SJSA1 (cell line): ENCODE results near the gene MKI67. TPM values are rescaled to one million over a fixed set of nuclear protein-coding genes. Genes with fewer than 3 reads are reported as not detected.
"Not testable (repeated sequence)": the region's sequence is repeated elsewhere in the genome, so short reads cannot be mapped to it uniquely, and the experiment has no call there.

ENCODE experiments used
- DNase-seq, 2 experiments: peaks; one replicate each; pipeline ENCODE4 v3.0.0-alpha.2; 2015 to 2020; ENCODE audit warnings: low spot score in 2 of 2, low read depth in 1 of 2
- H3K27ac ChIP-seq: fragments of 250-450 bp; sonication (Bioruptor Pico); 2 replicates; pipeline ENCODE4 v1.5.1; 2020; ENCODE audit warnings: mild to moderate bottlenecking, moderate library complexity
- H3K27me3 ChIP-seq: fragments of 250-450 bp; sonication (Bioruptor Pico); replicated peaks from 2 replicates; pipeline ENCODE4 v1.5.1; 2020; ENCODE audit warnings: mild to moderate bottlenecking, moderate library complexity
- H3K36me3 ChIP-seq: fragments of 250-450 bp; sonication (Bioruptor Pico); 2 replicates; pipeline ENCODE4 v1.5.1; 2020; ENCODE audit warnings: mild to moderate bottlenecking
- H3K4me1 ChIP-seq: fragments of 250-450 bp; sonication (Bioruptor Pico); replicated peaks from 2 replicates; pipeline ENCODE4 v1.6.1; 2021; ENCODE audit warnings: mild to moderate bottlenecking
- H3K4me3 ChIP-seq: fragments of 250-450 bp; sonication (Bioruptor Pico); 2 replicates; pipeline ENCODE4 v1.5.1; 2020; ENCODE audit warnings: mild to moderate bottlenecking
- H3K9me3 ChIP-seq: fragments of 250-450 bp; sonication (Bioruptor Pico); replicated peaks from 2 replicates; pipeline ENCODE4 v1.5.1; 2020; ENCODE audit warnings: mild to moderate bottlenecking
- total RNA-seq: library from RNA; depleted of rRNA; stranded (reverse); fragments of >200 nt; shearing (Covaris generic); gene quantifications from 2 replicates; pipeline ENCODE4 v1.2.3, GENCODE V29; 2014

MKI67 gene
- total RNA-seq, 1 experiment from 2014 or later = 50.4 TPM

DNA sequence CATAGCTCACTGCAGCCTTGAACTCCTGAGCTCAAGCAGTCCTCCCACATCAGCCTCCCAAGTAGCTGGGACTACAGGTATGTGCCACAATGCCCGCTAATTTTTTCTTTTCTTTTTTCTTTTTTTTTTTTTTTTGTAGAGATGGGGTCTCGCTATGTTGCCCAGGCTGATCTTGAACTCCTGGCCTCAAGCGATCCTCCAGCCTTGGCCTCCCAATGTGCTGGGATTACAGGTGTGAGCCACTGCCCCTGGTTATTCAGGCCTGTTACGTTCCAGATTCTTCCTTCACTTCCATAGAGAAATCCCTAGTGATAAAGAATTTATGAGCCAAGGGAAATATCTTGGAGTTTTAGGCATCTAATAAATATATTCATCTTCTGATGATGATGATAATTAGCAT, 31.6 kb downstream of the MKI67 start:
- not testable (repeated sequence) for H3K9me3 ChIP-seq, H3K27ac ChIP-seq, H3K27me3 ChIP-seq, H3K4me3 ChIP-seq, H3K4me1 ChIP-seq, DNase-seq
- peaks cover 41% of the 10 kb centered on the region for H3K36me3 ChIP-seq

DNA sequence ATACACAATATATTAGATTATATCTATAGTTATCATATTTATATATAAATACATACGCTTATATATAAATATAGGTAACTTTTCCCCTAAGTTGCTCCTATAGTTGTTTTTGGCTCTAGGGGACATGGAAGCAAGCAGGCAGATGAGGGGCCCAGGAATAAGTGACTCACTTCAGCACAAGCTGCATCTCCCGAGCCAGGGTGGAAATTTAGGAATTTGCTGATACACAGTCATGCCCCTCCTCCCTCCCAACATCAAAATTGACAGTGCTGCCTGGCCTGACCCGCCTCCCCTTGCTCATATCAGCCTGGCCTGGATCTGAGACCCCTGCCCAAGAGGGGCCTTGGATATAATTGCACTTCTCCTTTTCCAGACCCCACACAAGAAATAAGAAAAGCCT, 33.8 kb downstream of the MKI67 start:
- Histone ChIP-seq H3K27me3 (no peaks in the 10 kb centered on the region), H3K4me1 (no peaks in the 10 kb centered on the region), H3K27ac (no peak overlapping the region), H3K36me3 (peaks cover 20% of the 10 kb centered on the region), H3K4me3 (no peak overlapping the region), H3K9me3 (no peaks in the 10 kb centered on the region)
- DNase-seq = peak in 1 of 2 experiments; percentile 17

DNA sequence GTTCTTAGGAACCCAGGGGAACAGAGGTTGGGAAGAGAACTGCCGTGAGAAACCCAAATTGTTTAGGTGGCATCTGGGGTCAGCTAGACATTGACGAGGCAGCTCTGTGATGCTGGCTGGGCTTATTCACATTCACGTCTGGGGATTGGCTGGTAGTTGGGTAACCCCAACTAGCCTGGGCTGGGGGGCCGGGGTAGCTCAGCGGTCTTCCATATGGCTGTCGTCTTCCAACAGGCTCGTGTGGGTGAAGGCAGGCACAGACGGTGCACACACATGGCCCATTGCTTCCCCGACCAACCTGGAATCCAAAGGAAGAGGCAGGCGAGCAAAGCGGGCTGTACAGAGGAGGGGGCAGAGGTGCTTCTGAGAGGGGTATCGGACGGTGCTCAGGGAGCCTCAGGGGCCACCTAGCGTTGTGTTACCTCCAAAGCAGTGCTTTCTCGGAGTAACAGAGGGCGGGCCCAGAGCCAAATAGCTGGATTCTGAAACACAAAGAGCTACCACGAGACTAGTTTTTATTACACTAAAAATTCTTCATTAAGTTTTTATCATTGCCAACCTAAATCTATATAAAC, 34.5 kb downstream of the MKI67 start:
- H3K4me1 ChIP-seq = no peaks in the 10 kb centered on the region
- H3K36me3 ChIP-seq = peaks cover 12% of the 10 kb centered on the region
- peak in 1 of 2 experiments; percentile 36 for DNase-seq
- no peaks in the 10 kb centered on the region for H3K27me3 ChIP-seq
- no peaks in the 10 kb centered on the region for H3K9me3 ChIP-seq
- no peak overlapping the region for H3K27ac ChIP-seq
- no peak overlapping the region for H3K4me3 ChIP-seq

DNA sequence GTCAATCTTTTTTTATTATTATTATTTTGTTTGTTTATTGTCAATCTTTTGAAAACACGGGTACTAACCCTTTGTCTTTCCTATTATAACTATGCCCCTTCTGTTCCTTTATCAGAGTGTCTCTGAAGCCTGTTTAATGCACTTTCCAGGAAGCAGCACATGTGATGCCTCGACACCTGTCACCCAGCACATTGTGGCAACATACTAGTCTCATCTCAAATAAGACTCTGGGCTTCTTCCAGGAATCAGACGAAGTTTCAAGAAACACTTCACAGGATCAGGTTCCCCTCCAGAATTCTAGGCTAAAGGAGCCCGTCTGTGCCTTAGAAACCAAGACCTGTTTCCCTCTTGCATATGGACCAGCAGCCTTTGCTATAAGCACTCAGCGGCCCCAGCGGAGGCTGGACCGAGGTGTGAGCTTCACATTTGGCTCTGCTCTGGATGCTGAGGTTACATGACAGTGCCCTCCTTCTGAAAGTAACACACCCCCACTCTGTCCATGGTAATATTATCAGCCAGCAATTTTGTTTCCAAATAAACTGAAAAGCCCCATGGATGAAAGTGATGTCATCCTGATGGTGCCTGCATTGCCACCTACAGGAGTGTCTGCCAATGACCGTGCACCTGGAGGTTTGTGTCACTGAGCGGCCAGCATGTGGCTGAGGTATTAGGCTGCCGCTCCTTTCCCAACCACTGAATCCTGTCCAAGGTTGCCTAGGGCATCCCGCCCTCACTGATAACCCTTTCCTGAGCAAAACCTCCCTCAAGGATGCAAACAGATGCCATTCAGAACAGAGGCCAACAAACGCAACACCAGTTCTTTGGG, 38.1 kb downstream of the MKI67 start:
- Histone ChIP-seq H3K4me3 (no peak overlapping the region), H3K9me3 (no peaks in the 10 kb centered on the region), H3K27ac (no peak overlapping the region), H3K36me3 (no peaks in the 10 kb centered on the region), H3K4me1 (no peaks in the 10 kb centered on the region), H3K27me3 (no peaks in the 10 kb centered on the region)
- peak in 1 of 2 experiments; percentile 33 for DNase-seq

DNA sequence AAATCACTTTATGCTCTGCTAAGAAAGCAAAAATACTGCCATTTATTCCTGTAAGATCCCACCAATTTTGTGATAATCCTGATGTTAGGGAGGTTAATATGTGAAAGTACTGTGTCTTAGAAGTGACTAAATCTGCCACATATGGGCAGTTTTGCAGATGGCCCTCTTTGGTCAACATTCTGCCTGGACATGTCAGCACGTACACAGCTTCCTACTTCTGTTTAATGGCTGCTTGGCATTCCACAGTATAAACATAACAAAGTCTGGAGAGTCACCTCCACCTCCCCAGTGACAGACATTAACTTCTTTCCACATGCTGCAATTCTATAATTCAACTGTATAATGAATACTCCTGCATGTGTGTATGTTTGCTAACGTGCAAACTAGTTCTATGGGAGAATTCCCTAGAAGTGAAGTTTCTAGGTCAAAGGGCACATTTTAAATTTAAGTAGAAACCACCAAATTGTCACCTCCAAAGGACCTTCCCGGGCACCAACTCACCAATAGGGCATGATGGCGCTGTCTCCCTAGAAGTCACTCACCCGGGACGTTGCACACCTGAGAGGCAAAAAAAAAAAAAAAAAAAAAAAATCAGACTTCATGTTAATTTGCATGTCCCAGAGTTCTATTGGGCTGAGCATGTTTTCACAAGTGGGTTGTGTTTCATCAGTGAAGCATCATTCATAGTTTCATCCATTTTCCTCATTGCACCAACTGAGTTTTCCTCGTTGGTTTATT, 38.9 kb downstream of the MKI67 start:
- Histone ChIP-seq H3K4me1 (no peaks in the 10 kb centered on the region), H3K36me3 (no peaks in the 10 kb centered on the region), H3K4me3 (no peak overlapping the region), H3K9me3 (no peaks in the 10 kb centered on the region), H3K27me3 (no peaks in the 10 kb centered on the region), H3K27ac (no peak overlapping the region)
- DNase-seq = no peak

DNA sequence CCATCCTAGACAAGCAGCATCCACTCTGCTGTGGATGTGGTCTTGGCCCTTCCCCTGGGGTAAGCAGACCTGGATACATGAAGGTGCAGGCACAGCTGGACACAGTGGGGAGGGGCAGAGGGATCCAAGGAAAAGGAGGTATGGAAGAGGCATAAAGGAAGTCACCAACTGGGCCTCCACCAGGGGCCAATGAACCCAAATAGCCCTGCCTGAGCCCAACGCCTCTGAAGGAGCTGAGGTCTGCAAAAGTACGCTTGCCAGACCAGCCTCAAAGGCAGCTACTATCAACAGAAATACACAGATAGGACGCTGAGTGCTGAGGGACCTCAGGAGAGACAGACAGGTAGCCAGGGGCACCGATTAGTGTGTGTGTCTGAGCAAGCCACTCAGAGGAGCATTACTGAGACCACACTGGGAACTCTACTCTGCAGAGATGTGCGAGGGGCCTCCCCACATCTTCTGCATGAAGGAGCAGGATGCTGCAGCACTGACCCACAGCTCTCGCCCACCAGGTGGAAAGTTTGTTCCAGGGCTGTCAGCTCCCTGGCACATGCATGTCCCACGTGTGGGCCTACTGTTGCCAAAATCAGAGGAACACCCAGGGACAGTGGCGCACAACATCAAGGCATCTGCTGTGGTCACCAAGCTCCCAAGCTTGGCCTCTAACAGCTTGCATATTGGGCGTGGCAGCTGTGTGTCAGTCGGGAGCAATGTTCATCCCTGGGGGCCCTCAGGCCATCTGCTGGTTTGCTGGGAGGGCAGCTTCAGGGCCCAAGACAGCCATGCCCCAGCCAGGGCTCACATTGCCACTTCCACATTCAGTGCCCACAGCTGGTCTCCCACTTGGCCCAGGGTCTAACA, 40.0 kb downstream of the MKI67 start:
- Histone ChIP-seq H3K4me3 (no peak overlapping the region), H3K27me3 (no peaks in the 10 kb centered on the region), H3K27ac (no peak overlapping the region), H3K9me3 (no peaks in the 10 kb centered on the region), H3K4me1 (no peaks in the 10 kb centered on the region), H3K36me3 (no peaks in the 10 kb centered on the region)
- DNase-seq = peak in 1 of 2 experiments; percentile 27

DNA sequence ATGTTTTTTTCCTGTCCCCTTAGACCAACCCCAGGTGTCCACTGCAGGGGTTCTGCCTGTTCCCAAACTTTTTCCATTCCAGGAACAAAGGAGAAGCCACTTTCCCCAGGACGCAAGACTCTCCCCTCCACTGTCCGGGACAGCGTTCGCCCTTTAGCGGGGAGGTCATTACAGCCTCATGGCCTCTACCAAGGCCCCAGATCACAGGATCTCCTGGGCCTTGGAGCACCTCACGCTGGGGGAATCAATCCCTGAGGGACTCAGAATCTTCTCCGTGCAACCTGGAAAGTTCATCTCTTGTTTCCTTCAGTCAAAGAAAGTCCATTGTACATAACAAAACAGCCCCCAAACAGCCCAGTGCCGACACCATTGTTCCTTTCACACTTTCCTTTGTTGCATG, 41.2 kb downstream of the MKI67 start:
- DNase-seq = peak in 1 of 2 experiments; percentile 30
- Histone ChIP-seq H3K4me1 (no peaks in the 10 kb centered on the region), H3K27ac (no peak overlapping the region), H3K4me3 (no peak overlapping the region), H3K27me3 (no peaks in the 10 kb centered on the region), H3K36me3 (no peaks in the 10 kb centered on the region), H3K9me3 (no peaks in the 10 kb centered on the region)

DNA sequence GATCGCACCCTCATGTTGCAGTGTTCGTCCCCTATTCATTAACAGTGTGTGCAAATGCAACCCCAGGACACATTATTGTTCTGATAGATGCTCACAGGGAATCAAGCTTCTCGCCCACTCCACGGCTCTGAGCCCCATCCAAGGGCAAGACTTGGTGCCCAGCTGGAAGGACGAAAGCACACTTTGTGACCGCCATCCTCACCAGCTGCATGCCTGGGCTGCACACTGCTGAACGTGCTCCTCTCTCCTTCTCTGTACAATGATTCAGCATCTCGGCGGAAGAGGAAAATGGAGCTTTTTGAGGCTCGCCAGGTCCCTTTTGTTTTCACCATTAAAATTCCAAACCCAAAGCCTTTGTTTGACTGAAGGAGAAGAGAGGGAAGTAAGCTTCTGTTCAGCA, 41.9 kb downstream of the MKI67 start:
- Histone ChIP-seq H3K4me1 (no peaks in the 10 kb centered on the region), H3K4me3 (no peak overlapping the region), H3K27me3 (no peaks in the 10 kb centered on the region), H3K9me3 (no peaks in the 10 kb centered on the region), H3K27ac (no peak overlapping the region), H3K36me3 (no peaks in the 10 kb centered on the region)
- DNase-seq = no peak

DNA sequence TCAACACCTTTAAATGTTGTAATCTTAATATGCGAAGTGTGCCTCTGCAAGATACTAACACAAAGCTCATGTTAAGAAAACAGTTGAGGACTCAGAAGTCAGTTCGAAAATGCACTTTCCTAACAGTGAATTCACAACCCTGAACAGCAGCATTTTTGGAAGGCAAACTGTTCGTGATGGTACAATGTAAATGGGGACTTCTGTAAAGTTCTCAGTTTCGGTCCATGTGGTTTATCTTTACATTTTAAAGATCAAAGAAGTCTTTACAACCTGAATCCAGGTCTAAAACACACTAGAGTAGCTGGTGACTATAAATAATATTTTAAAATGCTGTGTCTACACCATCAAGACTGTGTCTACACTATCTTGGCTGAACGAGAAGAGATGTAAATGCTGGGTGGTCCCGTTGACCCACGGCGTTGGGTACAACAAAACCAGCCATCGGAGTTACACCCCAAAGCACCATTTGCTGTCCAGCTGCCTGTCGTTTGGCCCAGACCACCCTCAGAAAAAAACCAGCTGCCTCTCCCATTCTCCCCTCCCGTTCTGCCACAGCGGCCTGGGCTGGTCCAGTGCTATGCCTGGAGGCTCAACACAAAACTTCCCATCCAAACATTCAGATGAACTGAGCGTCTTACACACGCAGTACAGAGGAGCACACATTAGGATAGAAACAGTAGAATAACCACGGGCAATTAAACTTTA, 42.9 kb downstream of the MKI67 start:
- H3K36me3 ChIP-seq = no peaks in the 10 kb centered on the region
- H3K4me1 ChIP-seq = no peaks in the 10 kb centered on the region
- H3K4me3 ChIP-seq = no peak overlapping the region
- no peak for DNase-seq
- no peaks in the 10 kb centered on the region for H3K27me3 ChIP-seq
- H3K9me3 ChIP-seq = no peaks in the 10 kb centered on the region
- no peak overlapping the region for H3K27ac ChIP-seq

DNA sequence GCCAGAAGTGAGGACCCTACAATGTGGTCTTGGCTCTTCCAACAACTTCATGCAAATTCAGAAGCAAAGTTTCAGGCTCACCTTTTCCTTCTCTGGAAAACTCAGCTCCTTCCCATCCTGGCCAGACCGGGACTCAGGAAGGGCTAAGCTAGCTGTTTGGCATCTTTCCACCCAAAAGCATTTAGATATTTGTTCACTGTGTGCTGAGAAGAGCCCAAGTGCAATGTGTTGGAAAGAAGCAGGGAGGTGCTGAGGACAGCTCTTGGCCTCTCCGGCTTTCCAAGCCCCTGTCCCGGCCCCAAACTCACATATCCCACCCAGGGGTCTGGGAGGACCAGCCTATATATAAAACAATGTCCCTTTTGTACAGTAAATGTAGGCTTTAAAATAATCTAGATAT, 44.5 kb downstream of the MKI67 start:
- peak in 1 of 2 experiments; percentile 11 for DNase-seq
- Histone ChIP-seq H3K27ac (no peak overlapping the region), H3K4me3 (no peak overlapping the region), H3K27me3 (no peaks in the 10 kb centered on the region), H3K4me1 (no peaks in the 10 kb centered on the region), H3K9me3 (no peaks in the 10 kb centered on the region), H3K36me3 (no peaks in the 10 kb centered on the region)

DNA sequence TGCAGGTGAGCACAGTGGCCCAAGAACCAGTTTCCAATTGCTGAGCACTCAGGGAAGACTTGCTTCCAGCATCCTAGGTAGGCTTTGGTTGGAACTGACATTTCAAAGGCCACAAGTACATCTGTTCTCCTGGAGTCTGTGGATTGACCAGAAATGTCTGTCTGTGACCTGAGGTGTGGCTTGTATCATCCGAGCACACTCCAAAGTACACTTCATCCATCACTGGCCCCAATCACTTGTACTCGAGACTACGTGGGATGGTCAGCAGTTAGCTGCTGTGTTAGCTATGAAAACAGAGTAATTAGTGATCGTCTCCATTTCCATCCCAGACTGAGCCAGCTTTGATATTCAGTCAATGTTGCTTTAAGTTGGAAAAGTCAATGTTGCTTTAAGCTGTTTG, 45.0 kb downstream of the MKI67 start:
- Histone ChIP-seq H3K36me3 (no peaks in the 10 kb centered on the region), H3K27me3 (no peaks in the 10 kb centered on the region), H3K9me3 (no peaks in the 10 kb centered on the region), H3K4me3 (no peak overlapping the region), H3K27ac (no peak overlapping the region), H3K4me1 (no peaks in the 10 kb centered on the region)
- no peak for DNase-seq

DNA sequence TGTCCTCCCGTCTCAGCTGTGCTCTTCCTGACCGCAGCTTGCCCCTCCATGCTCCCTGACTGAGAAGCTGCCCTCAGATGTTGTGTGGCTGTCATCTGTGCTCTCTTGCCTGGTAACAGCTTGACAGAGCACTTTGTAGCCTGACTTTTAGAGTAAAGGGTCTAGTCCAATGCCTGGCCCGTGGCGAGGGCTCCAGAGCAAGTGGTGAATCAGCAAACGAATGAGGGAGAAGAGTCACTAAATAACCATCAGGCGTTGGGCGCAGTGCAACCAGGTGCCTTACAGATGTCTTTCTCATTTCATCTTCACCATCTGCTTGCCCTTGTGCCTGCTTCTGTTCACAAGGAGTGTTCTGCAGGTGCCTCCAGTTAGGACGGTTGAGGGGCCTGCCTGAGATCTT, 45.6 kb downstream of the MKI67 start:
- Histone ChIP-seq H3K27me3 (no peaks in the 10 kb centered on the region), H3K36me3 (no peaks in the 10 kb centered on the region), H3K4me3 (no peak overlapping the region), H3K27ac (no peak overlapping the region), H3K4me1 (no peaks in the 10 kb centered on the region), H3K9me3 (no peaks in the 10 kb centered on the region)
- peak in 1 of 2 experiments; percentile 16 for DNase-seq

DNA sequence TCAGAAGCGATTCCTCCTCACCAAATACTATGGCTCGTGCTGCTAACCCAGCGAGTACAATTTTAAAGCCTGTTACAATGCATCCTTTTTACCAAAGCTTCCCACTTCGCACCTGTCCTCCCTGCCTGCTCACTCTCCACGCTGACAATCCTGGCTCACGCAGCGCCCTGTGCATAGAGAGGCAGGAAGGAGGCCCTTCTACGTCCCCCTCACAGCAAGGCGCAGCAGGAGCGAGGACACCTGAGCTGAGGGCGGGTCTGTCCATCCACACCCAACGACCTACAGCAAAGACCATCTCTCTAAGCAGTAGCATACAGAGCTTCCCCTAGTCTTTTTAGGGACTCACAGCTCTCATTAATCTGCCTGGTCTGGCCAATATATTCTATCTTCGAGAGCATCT, 46.0 kb downstream of the MKI67 start:
- H3K9me3 ChIP-seq = no peaks in the 10 kb centered on the region
- no peaks in the 10 kb centered on the region for H3K27me3 ChIP-seq
- H3K4me3 ChIP-seq = no peak overlapping the region
- no peak overlapping the region for H3K27ac ChIP-seq
- no peaks in the 10 kb centered on the region for H3K4me1 ChIP-seq
- no peaks in the 10 kb centered on the region for H3K36me3 ChIP-seq
- DNase-seq = peak in 1 of 2 experiments; percentile 30
